GM21381 (cell line): ENCODE measurements around the gene IER3.
A peak's percentile ranks its signal among the peaks of the same experiment; 100 is the strongest.

ENCODE experiments used
- ATAC-seq: cut with Tn5 transposase; IDR thresholded peaks from one replicate; pipeline ENCODE4 v1.9.1; 2021; ENCODE audit warnings: mild to moderate bottlenecking, moderate library complexity; ENCODE audit not compliant: unreplicated experiment

The IER3 gene

DNA sequence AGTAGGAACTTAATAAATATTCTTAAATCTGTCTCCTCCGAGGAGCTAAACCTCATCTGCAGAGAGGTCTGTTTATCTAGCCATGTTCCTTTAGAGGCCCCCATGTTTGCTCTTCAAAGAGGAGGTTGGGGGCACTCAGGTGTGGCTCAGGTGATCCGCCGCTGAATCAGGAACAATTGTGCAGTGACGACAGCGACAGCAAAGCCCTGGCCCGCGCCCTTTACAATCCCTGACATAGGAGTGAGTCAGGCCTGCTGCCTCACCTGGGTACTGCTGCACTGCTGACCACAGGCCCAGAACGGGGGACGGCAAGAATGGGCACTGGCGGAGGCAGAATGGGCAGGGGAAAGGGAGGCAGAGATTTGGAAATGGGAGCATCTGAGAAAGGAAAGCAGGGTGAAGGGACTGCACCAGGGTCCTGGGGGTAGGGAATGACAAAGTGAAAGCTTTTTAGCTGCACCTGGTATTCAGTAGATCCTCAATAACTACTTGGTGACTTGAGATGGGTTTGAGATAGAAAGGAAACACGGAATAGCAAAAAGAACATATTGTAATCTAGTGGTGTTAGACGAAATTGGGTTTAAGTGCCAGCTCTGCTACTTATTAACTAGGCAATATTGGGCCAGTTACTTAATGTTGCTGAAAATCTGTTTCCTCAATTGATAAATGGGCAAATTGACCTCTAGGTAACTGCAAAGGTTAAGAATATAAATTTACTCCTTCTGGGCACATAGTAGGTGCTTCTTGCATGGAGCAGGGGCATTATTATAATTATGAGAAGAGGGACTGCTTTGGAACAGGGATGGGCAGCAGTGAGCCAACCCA lies 5.4 kb upstream of the IER3 start:
- no peak for ATAC-seq

GRCh38 chr6:30748851-30749540 lies 4.6 kb upstream of the IER3 start:
- ATAC-seq: no peak

DNA sequence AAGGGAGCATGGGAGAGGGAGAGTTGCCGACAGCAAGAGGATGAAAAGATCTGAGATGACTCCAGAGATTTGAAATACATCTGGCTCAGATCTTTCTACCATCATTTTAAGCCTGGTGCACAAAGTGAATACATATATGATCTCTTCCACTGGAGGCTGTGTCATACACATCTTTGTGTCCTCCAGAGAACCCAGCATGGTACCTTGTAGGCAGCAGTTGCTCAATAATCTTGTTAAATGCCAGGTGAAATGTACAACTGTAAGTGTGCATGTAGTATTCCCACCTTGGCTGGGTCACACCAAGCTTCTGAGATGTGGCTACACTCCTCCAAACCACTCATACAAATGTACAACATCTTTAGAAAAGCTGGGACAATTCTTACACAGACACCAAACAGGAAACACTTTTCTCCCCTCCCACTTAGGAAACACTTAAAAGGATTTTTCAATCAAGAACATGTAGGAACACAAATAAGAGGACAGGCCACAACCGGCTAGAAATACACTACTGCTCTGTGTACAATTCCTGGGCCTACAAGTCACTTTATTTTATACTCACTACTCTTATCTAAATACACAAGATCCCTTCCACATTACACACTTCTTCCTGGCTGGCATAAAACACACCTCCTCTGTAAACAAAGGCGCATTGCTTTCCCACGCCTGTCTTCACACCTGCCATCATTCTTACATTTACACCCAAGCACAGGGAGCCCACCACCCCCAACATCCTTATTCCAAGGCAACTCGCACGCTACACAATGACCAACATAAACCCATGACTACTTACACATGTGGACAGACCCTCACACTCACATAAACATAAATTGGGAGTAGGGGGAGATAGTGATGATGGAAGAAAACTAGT lies 3.8 kb upstream of the IER3 start:
- ATAC-seq: no peak

GRCh38 chr6:30747300-30747687 lies 2.9 kb upstream of the IER3 start:
- ATAC-seq: no peak

DNA sequence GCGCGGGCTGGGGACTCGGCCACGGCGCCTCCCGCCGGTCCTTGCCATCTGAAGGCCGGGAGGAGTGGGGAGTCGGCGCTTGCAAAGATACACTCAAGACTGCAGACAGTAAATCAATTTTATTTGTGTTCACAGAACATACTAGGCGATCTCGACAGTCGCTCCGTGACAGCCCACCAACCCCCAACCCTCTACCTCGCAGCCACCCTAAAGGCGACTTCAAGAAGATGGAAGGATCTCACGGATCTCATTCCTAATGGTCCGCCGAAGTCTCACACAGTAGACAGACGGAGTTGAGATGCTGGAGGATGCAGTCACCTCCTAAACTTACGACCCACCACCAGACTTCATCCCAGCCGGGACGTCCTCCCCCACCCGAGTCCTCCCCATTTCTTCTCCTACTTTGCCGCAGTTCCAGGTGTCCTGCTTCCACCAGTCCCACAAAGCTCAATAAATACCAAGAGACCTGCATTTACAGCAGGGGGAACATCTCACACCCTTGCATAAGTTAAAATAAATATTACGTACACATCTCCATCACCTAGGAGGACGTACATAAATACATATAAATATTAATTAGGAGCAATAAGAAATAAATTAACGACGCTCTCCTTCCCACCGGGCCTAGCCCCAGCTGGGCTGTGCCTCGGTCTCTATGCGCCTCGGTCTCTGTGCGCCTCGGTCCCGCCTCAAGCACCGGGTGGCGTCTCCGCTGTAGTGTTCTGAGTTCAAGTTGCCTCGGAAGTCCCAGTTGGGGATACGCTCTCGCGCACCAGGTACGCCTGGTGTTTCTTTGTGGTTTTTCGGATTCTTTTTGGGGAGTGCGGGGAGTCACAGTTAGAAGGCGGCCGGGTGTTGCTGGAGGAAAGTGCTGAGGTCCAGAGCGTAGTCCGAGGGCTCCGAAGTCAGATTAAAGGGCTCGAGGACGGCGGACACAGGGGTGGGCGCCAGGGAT lies 971 bp downstream of the IER3 start:
- no peak for ATAC-seq

DNA sequence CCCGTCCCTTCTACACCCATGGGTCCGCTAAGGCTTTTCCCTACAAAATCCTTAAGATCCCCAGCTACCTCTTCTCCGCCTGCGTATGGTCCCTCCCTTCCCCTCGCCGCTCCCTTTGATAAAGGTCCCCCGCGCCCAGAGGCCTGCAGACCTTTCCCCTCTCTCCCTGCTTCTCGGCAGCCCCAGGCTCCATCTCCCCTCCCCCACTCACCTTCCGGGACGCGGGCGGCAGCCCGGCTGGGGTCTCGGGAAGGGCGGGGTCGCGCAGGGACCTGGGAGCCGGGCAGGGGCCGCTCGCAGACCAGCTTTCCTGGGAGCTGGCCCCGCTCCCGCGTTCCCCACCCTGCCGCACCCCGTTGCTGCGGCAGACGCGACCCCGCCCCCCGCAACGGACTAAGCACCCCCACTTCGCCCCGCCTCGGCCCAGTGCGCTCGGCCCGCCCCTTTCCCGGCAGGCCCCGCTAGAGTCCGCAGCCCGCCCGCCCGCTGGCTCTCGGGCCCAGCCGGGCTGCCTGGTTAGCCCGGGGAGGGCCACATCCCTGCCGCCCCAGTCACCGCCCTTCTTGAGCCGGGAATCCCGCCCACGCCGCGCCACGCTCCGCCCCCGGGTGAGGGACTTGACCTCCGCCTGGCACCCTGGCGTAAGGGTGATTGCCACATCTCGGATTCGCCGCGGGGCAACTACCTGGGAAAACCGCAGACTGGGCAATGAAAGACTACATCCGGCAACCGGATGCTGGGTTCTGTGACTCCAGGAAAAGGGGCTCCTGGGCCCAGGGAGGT lies 1.8 kb downstream of the IER3 start, which contains the start of gene FLOT1:
Gene FLOT1 (minus strand): TSS at position 372 of the 783 bp plus-strand sequence. CDS start 498 bp downstream, outside the sequence.
- peak; percentile 72 for ATAC-seq

DNA sequence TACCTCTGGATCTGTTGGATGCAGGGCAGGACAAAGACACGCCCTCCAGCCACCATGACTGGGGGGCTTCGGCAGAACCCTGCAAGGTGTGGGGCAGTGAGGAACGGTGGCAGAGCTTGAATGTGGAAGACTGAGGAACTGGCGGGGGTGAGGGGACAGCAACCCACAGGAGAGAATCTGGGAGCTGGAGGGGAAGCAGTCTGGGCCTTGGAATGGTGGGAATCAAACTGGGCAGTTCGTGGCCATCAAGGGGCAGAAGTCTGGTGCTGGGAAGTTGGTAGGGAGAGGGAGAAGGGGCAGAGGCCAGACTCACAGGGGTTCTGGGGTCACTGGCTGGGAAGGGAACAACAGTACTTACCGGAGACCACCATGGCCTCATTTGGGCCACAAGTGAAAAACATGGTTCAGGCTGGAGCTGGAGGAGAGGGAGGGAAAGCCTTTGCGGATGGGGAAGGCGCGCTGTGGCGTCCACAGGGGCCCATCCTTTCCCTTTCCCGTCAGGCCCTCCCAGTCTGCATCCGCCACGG lies 2.5 kb downstream of the IER3 start:
- no peak for ATAC-seq

GRCh38 chr6:30741063-30741779 lies 3.1 kb downstream of the IER3 start:
- ATAC-seq: no peak

DNA sequence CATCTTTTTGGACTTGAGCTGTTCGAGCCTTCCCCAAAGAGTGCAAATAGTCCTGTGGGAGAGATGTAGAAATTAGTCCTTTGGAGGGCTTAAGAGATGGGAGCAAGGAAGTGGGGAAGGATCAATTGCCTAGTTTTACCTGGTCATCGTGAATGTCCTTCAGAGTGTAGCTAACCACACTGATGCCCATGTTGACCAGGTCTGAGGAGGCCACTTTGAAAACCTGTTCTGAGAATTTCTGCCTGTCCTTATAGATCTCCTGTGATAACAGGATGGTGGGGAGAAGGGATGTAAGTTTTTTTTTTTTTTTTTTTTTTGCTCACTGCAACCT lies 3.8 kb downstream of the IER3 start:
- no peak for ATAC-seq

DNA sequence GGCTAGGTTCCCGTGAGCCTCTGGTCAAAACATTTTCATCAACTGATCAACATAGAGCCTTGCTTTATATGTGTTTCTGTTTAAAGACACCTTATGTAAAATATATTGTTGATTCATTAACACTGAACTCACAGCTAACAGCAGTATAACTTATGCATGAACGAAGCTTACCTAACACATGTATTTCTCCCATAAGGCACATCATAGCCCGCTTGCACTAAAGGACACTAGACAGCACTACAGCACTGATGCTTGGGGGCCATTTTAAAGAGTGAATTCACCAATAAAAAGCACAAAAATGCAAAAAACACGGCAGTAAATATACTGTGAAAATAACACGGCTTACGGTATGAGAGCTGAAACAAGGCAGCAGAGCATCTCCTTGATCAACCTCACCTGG lies 5.8 kb downstream of the IER3 start:
- no peak for ATAC-seq

DNA sequence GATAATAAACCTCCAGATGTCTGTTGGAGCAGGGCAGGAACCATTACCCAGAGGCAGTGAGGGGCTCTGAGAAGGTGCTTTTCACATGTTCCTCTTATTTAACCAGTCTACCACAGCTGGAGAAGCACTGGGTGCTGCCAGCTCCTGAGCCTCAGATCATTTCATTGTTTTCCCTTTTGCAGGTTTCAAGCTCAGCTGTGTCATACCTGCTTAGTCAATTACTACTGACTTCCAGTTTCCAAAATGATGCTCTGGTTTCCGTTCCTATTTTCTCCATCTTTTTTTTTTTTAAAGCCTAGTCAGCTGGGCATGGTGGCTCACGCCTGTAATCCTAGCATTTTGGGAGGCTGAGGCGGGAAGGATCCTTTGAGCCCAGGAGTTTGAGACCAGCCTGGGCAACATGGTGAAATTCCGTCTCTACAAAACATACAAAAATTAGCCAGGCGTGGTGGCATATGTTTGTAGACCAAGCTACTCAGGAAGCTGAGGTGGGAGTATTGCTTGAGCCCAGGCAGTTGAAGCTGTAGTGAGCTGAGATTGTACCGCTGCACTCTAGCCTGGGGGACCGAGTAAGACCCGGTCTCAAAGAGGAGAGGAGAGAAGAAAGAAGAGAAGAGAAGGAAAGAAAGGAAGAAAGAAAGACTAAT lies 8.6 kb downstream of the IER3 start:
- ATAC-seq: no peak

DNA sequence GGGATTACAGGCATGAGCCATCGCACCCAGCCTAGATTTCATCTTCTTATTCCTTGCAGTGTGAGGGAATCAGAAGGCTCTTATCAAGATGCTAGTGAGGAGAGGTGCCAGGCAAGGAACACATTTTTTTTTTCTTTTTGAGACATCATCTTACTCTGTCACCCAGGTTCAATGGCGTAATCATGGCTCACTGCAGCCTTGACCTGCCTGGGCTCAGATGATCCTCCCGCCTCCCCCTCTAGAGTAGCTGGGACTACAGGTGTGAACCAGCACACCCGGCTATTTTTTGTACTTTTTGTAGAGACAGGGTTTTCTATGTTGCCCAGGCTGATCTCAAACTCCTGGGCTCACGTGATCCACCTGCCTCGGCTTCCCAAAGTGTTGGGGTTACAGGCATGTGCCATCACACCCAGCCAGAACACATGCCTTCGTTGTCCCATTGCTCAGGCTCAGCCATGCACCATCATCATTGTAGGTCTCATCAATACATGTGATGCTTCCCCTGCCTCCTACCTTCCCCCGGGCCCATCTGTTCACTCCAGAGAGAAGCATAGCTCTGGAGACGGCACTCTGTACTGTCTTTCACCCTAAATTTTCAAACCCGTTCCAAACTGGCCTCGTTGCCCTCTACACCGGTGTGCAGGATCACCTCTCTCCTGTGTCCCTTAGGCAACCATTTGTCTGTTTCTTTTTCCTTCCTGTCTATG lies 12.0 kb downstream of the IER3 start:
- ATAC-seq: no peak

DNA sequence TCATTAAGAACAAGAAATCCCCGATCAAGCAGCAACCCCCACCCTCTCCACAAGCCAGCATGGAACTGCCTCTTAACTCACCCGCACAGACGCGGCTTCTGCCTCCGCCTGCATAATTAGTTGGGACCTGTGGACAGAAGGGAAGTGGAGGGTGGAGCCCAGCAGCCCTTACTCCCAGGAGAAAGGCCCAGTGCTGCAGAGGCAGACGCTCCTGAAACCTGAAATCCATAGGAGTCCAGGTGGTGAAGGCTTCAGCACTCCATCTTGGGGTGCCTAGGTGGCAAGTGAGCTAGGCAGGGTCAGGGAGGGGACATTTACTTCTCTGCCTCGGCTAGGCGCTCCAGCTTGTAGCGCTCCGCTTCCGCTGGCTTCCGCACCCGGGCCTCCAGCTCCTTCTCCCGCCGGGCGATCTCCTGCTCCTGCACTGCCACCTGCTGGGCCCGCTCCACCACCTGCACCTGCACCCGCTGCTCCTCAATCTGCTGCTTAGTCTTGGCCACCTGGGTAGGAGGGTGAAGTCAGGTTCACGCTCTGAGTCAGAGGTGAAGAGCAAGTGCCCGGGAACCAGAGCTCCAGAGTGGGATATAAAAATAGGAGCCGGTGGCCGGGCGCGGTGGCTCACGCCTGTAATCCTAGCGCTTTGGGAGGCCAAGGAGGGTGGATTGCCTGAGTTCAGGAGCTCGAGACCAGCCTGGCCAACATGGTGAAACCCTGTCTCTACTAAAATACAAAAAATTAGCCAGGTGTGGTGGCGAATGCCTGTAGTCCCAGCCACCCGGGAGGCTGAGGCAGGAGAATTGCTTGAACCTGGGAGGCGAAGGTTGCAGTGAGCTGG lies 13.5 kb downstream of the IER3 start:
- ATAC-seq: no peak

DNA sequence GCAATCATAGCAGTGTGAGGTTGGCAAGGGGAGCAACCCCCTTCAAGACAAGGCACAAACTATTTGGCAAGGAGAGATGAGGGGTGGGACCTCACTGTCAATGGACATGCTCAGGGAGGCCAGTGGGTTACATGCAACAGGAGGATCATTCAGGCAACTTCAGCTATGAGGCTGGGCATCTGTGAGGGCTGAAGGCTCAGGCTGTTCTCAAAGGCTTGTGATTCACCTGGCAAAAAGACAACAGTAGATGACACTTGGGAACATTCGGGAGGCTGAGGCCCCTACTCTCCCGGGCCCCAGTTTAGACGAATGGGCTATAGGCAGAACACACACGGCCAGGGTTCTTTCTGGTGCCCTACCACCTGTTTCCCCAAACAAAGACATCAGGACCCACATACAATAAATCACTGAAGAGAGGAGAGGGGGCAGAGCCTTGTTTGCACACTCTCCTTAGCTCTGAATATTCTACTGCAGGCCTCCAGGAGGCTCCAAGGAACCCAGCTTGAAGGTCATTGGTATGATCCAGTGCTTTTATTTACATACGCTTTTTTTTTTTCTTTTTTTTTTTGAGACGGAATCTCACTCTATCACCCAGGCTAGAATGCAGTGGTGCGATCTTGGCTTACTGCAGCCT lies 16.3 kb downstream of the IER3 start:
- no peak for ATAC-seq

DNA sequence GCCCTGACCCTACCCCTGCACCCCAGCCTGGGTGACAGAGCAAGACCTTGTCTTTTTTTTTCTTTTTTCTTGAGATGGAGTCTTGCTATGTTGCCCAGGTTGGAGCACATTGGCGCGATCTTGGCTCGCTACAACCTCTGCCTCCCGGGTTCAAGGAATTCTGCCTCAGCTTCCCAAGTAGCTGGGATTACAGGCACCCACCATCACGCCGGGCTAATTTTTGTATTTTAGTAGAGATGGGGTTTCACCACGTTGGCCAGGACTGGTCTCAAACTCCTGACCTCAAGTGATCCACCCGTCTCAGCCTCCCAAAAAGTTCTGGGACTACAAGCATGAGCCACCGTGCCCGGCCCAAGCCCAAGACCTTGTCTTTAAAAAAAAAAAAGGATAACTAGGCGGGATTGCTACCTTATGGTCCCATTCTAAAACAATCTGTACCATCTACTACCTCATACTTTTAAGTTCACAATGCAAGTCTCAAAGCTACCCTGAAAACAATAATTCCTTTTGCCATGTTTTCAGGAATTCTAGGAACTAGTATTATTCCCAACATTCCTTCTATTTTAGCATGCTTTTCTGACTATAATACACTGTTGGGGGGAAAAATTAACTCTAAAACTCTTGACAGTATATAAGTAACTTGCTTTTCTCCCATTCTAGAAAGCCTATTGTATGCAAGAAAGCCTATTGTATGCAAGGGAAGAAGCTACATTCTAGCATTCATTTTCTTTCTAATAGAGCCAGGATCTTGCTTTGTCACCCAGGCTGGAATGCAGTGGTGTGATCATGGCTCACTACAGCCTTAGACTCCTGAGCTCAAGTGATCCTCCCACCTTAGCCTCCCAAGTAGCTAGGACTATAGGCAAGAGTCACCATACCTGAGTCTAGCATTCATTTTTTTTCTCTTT lies 17.6 kb downstream of the IER3 start:
- no peak for ATAC-seq
